GM18867 (cell line): ENCODE results near the gene TFDP2.
"Not testable (repeated sequence)": the region's sequence is repeated elsewhere in the genome, so short reads cannot be mapped to it uniquely, and the experiment has no call there.

ENCODE experiments used
- ATAC-seq: cut with Tn5 transposase; IDR thresholded peaks from one replicate; pipeline ENCODE4 v1.9.1; 2021; ENCODE audit warnings: mild to moderate bottlenecking, moderate library complexity; ENCODE audit not compliant: unreplicated experiment

Gene TFDP2

GRCh38 chr3:142127941-142128658 is 21.2 kb downstream of the TFDP2 start:
- ATAC-seq: no peak

- no peak for ATAC-seq
These were observed 25.1 kb downstream of the TFDP2 start for GRCh38 chr3:142124243-142124642.

- no peak for ATAC-seq
These were observed 28.6 kb downstream of the TFDP2 start for GRCh38 chr3:142120707-142121106.

GRCh38 chr3:142118911-142119310 is 30.4 kb downstream of the TFDP2 start:
- ATAC-seq: no peak

- no peak for ATAC-seq
These were observed 32.1 kb downstream of the TFDP2 start for GRCh38 chr3:142117056-142117851.

- no peak for ATAC-seq
These were observed 33.3 kb downstream of the TFDP2 start for GRCh38 chr3:142115867-142116668.

GRCh38 chr3:142112601-142113000 is 36.7 kb downstream of the TFDP2 start:
- ATAC-seq: no peak

GRCh38 chr3:142106548-142106947 is 42.8 kb downstream of the TFDP2 start:
- no peak for ATAC-seq

- ATAC-seq: no peak
These were observed 43.4 kb downstream of the TFDP2 start for GRCh38 chr3:142105991-142106390.

- no peak for ATAC-seq
These were observed 44.6 kb downstream of the TFDP2 start for GRCh38 chr3:142104763-142105162.

GRCh38 chr3:142098964-142099363 is 50.4 kb downstream of the TFDP2 start:
- no peak for ATAC-seq

- no peak for ATAC-seq
These were observed 52.1 kb downstream of the TFDP2 start for GRCh38 chr3:142097099-142097843.

- no peak for ATAC-seq
These were observed 53.5 kb downstream of the TFDP2 start for GRCh38 chr3:142095841-142096240.

- not testable (repeated sequence) for ATAC-seq
These were observed 60.4 kb downstream of the TFDP2 start for GRCh38 chr3:142088925-142089324.

- ATAC-seq: no peak
These were observed 60.8 kb downstream of the TFDP2 start for GRCh38 chr3:142088522-142088921.

- no peak for ATAC-seq
These were observed 61.7 kb downstream of the TFDP2 start for GRCh38 chr3:142087676-142088075.

GRCh38 chr3:142086581-142087090 is 62.7 kb downstream of the TFDP2 start:
- ATAC-seq: no peak

GRCh38 chr3:142081178-142081577 is 68.2 kb downstream of the TFDP2 start:
- no peak for ATAC-seq

- no peak for ATAC-seq
These were observed 71.4 kb downstream of the TFDP2 start for GRCh38 chr3:142077859-142078500.
